ENCODE measurements around the gene PMEPA1. TPM values are rescaled to one million over a fixed set of nuclear protein-coding genes. Genes with fewer than 3 reads are reported as not detected.

The PMEPA1 gene
- total RNA-seq, 2 experiments from 2014 or later, result 0.37 TPM; not detected in 1

DNA sequence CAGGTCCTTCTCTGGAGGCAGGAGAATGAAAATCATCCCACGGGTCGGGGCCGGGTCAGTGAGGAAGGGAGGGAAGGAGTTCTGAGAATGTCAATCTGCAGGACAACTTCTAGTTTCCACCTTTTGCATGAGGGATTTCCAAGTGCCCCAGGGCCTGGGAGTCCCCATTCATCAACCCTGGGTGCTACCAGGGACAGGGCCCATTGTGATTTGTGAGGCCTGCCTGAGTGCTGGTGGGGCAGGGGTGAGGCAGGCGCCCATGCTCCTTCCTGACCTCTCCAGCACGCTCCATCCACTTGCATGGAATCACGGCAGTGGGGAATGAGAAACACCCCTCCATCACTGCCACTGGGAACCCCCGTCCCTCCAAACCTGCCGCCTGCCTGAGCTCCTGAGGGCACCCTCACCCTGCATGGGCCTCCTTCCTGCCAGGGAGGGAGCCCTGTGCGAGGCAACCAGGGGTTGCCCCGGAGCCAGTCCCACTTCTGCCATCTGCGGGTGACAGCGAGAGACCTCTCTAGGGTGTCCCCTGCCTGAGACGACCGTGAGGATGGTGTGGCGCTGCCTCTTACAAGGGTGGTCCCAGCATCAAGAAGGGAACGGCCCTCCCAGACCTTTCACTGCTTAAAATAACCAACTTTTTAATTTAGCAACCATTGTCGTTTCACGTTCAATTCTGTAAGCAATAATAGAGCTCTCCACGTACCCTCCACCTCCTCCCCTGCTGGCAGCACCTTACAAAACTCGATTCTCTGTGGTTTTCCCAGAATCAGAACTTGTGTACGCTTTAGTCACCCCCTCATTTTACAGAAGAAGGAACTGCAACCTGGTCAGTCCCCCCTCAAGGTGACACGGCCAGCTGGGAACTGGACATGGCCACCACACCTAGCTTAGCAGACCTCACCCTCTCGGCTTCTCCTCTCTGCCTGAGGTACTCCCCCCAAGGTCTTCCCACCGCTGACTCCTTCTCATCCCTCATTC is 28.6 kb downstream of the PMEPA1 start:
- CTCF ChIA-PET, result interaction anchor here (1.0 to 2.5 kb wide), 8 partner anchors 26 to 85 kb away, joined by 3 to 12 read pairs (median 4); partner anchors contain the start of gene ZBP1
- no peak overlapping the region for H3K4me3 Mint-ChIP-seq

DNA sequence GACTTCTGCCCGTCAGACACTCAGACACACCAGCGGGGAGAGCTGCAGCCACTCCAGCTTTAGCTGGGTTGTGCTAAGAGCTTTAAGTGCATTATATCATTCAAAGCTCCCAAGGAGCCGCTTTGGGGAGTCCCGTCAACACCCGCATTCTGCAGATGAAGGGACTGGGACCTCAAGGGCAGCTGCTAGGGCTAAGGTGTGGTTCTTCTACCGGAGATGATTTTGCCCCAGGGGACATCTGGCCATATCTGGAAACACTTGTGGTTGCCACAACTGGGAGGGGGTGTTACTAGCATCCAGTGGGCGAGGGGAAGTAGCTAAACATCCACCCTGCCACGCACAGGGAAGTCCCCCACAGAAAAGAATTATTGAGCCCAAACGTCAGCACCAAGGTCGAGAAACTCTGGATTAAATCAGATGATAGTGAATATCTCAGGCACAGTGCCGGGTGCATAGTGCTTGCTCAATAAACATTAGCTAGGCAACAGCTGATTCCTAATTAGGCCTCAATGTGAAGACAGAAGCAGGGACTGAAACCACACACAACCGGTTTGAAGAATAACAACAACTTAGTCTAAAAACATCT is 29.6 kb downstream of the PMEPA1 start:
- no peak for DNase-seq
- Mint-ChIP-seq H3K27me3 (ENCODE audit: low read depth) (peaks cover 12% of the 10 kb centered on the region), H3K4me1 (ENCODE audit: low read depth) (peaks cover 20% of the 10 kb centered on the region), H3K9me3 (ENCODE audit: insufficient read depth) (no peaks in the 10 kb centered on the region), H3K27ac (no peak overlapping the region), H3K4me3 (no peak overlapping the region), H3K36me3 (ENCODE audit: low read depth) (no peaks in the 10 kb centered on the region)
- ChIA-PET CTCF (interaction anchor here (0.8 to 2.5 kb wide), 4 partner anchors 25 to 84 kb away, joined by 3 to 12 read pairs (median 6); partner anchors contain the start of gene ZBP1), POLR2A (no interaction called here)
- ATAC-seq, result no peak

More for the DNA sequence above, 28.6 kb downstream of the PMEPA1 start:
- H3K36me3 Mint-ChIP-seq (ENCODE audit: low read depth), result no peaks in the 10 kb centered on the region
- peaks cover 12% of the 10 kb centered on the region for H3K27me3 Mint-ChIP-seq (ENCODE audit: low read depth)
- ATAC-seq (peak; percentile 69), DNase-seq (peak; percentile 35)
- no peaks in the 10 kb centered on the region for H3K9me3 Mint-ChIP-seq (ENCODE audit: insufficient read depth)
- H3K4me1 Mint-ChIP-seq (ENCODE audit: low read depth), result peaks cover 20% of the 10 kb centered on the region
- H3K27ac Mint-ChIP-seq, result no peak overlapping the region
- POLR2A ChIA-PET, result interaction anchor here (1.1 kb wide), 1 partner anchor 40 kb away, joined by 3 read pairs; no protein-coding TSS in a partner anchor

DNA sequence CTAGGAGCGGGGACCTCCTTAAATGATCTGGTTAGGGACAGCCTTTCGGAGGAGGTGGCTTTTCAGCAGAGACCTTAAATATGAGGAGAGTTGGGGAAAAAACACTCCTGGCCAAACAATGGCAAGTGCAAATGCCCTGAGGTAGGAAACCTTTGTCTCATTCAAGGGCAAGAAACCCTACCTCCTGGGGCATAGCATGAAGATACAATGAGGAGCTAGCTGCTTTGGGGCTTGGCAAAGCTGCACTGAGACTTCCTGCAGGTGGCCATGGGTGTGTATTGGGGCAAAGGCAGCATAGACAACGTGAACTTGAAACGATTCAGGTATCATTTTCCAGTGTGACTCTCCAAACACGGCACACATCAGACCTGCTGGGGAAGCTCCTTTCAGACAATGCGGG is 30.7 kb downstream of the PMEPA1 start:
- DNase-seq (no peak), ATAC-seq (no peak)
- no peaks in the 10 kb centered on the region for H3K9me3 Mint-ChIP-seq (ENCODE audit: insufficient read depth)
- CTCF ChIA-PET, result no interaction called here
- POLR2A ChIA-PET, result no interaction called here
- peaks cover 20% of the 10 kb centered on the region for H3K4me1 Mint-ChIP-seq (ENCODE audit: low read depth)
- no peak overlapping the region for H3K27ac Mint-ChIP-seq
- no peak overlapping the region for H3K4me3 Mint-ChIP-seq
- peaks cover 12% of the 10 kb centered on the region for H3K27me3 Mint-ChIP-seq (ENCODE audit: low read depth)
- no peaks in the 10 kb centered on the region for H3K36me3 Mint-ChIP-seq (ENCODE audit: low read depth)

DNA sequence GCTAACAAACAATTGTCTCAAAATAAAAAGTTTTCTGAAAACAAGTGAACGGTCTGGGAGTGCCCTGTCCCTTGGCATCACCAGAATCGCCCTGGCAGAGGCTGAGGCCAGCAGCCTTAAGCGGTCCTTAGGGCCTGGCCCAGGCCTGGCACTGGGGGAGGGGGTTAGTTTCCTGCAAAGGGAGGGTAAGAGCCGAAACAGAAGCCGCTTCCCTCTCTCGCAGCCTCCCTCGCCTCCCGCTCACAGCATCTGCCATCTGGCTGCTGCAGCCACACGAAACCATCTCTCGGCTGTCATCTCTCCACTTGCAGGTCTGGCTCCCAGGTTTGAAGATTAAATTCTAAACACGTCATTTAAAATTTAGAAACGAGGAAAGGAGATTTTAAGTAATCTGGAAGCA is 31.5 kb downstream of the PMEPA1 start:
- Mint-ChIP-seq H3K4me3 (no peak overlapping the region), H3K27ac (no peak overlapping the region), H3K27me3 (ENCODE audit: low read depth) (peaks cover 12% of the 10 kb centered on the region), H3K4me1 (ENCODE audit: low read depth) (peaks cover 20% of the 10 kb centered on the region), H3K9me3 (ENCODE audit: insufficient read depth) (no peaks in the 10 kb centered on the region), H3K36me3 (ENCODE audit: low read depth) (no peaks in the 10 kb centered on the region)
- DNase-seq, result no peak
- ChIA-PET CTCF (no interaction called here), POLR2A (no interaction called here)
- no peak for ATAC-seq

DNA sequence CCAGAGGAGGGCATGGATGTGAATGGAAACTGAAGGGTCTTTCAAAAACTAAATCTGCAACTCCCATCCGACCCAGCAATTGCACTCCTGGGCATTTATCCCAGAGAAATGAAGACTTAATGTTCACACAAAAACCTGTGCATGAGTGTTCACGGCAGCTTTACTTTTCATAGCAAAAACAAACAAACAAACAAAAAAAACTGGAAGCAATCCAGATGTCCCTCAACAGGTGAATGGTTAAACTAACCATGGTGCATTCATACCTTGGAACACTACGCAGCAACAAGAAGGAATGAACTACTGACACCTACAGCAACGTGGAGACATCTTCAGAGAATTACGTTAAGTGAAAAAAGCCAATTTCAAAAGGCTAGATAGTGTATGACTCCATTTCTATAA is 32.2 kb downstream of the PMEPA1 start:
- no peak overlapping the region for H3K27ac Mint-ChIP-seq
- no peaks in the 10 kb centered on the region for H3K9me3 Mint-ChIP-seq (ENCODE audit: insufficient read depth)
- H3K36me3 Mint-ChIP-seq (ENCODE audit: low read depth), result no peaks in the 10 kb centered on the region
- ChIA-PET POLR2A (no interaction called here), CTCF (no interaction called here)
- peaks cover 20% of the 10 kb centered on the region for H3K4me1 Mint-ChIP-seq (ENCODE audit: low read depth)
- no peak overlapping the region for H3K4me3 Mint-ChIP-seq
- peaks cover 12% of the 10 kb centered on the region for H3K27me3 Mint-ChIP-seq (ENCODE audit: low read depth)
- no peak for DNase-seq
- no peak for ATAC-seq

DNA sequence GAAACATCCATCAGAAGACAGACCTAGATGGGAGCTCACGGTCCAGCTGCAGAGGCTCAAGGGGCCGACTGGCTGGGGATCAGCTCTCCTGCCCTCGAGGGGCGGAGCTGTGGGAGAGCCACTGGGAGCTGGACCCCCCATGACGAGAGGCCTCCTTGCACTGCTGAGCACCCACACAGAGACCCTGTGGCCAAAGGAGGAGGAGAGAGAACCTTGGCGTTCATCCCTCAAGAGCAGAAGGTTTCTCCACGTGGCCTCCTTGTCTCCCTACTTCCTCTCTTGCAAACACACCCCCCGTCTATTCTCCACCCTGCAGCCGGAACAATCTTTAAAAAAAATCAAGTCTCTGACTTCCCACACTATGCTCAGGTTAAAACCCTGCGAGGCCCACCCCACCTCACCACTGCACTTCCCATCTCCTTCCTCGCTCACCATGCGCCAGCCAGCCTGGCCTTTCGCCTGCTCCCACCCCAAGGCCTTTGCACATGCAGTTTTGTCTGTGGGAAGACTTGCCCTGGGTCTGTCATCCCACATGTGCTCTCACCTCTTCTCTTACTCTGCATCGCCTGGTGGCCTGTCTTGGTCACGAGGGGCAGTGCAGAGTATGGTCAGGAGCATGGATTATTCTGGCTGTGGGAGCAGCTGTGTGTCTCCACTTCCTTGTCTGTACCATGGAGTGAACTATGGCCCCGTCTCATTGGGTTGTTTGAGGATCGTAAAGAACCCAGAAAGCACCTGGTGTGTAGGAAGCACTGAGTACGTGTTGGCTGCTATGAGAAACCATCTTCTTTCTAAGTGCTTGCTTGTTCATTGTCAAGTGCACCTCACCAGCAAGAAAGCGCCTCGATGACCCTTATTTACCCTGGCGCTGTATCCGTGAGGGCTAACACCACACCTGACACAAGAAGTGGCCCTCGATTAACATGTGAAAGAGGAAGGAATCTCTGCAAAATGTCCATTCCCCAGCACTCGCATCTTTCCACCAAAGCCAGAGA is 32.9 kb downstream of the PMEPA1 start:
- CTCF ChIA-PET, result interaction anchor here (1.3 kb wide), 1 partner anchor 54 kb away, joined by 4 read pairs; no protein-coding TSS in a partner anchor
- Mint-ChIP-seq H3K27me3 (ENCODE audit: low read depth) (peaks cover 10% of the 10 kb centered on the region), H3K27ac (no peak overlapping the region), H3K36me3 (ENCODE audit: low read depth) (no peaks in the 10 kb centered on the region), H3K9me3 (ENCODE audit: insufficient read depth) (no peaks in the 10 kb centered on the region), H3K4me3 (no peak overlapping the region), H3K4me1 (ENCODE audit: low read depth) (peaks cover 19% of the 10 kb centered on the region)
- DNase-seq (no peak), ATAC-seq (no peak)
- POLR2A ChIA-PET, result no interaction called here

DNA sequence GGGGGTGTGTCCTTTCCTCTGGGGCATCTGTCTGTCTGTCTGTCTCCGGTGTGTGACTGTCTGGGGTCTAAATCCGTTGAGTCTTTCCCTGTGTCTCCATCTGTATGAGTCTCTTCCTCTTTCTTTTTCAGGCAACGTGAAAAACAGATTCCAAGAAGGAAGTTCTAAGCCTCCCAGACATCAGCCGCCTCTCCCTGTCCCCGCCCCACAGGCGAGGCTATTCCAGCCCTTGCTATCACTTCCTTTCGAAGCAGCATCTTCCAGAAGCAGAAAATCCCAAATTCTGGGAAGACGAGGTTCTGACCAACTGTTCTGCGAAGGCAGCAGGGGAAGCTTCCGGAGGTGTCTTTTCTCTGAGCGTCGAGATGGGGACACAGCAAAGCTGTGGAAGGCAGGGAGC is 34.0 kb downstream of the PMEPA1 start:
- Mint-ChIP-seq H3K36me3 (ENCODE audit: low read depth) (no peaks in the 10 kb centered on the region), H3K27me3 (ENCODE audit: low read depth) (peaks cover 8% of the 10 kb centered on the region), H3K9me3 (ENCODE audit: insufficient read depth) (no peaks in the 10 kb centered on the region), H3K4me1 (ENCODE audit: low read depth) (peaks cover 9% of the 10 kb centered on the region), H3K4me3 (no peak overlapping the region), H3K27ac (no peak overlapping the region)
- DNase-seq, result no peak
- ATAC-seq, result no peak
- POLR2A ChIA-PET, result no interaction called here
- CTCF ChIA-PET, result interaction anchor here (1.3 kb wide), 1 partner anchor 53 kb away, joined by 4 read pairs; no protein-coding TSS in a partner anchor

DNA sequence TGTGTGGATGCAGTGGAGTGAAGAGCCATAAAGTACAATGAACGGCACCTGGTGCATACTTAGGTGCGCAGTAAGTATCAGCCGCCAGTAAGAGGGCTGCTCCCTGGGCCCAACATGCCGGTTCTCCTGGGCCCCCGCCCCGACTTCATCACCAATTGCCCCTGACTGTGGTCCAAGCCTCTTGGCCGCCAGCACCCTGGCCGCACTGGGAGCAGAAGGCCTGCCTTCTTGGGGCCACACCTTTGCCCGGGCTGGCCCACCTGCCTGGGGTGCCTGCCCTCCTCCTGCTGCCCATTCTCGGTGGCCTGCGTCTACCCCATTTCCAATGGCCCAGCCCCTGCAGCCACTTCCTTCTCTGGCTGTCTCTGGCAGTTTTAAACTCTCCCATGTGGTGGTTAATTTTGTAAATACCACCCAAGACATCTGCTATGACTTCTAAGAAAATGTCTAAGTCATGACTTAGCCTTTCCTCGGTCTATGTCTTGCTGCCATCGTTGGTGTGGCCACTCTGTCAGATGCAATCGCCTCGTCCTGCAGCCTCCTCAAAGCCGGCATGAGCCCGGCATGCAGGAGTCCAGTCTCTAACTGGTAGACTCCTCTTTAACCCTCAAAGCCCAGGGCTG is 36.8 kb downstream of the PMEPA1 start:
- ATAC-seq (no peak), DNase-seq (no peak)
- ChIA-PET POLR2A (no interaction called here), CTCF (no interaction called here)
- Mint-ChIP-seq H3K36me3 (ENCODE audit: low read depth) (no peaks in the 10 kb centered on the region), H3K27ac (no peak overlapping the region), H3K4me3 (no peak overlapping the region), H3K27me3 (ENCODE audit: low read depth) (peaks cover 5% of the 10 kb centered on the region), H3K9me3 (ENCODE audit: insufficient read depth) (no peaks in the 10 kb centered on the region), H3K4me1 (ENCODE audit: low read depth) (peaks cover 3% of the 10 kb centered on the region)

DNA sequence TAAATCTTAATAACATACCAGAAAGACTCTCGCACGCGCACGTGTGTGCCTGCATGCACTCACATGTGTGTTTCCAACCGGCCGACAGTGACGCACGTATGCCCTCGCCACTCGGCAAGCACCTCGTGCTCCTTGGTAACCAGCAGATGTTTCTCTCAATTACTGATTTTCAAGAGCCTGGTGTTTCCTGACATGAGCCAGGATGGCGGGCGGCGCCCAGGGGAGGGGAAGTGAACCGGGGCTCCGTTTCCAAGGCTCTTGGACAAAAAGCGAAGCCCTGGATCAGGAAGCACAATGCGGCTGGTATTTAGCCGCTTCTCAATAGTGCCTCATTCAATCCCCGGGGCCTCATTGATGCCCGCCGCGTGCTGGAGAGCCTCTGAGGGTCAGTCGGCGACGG is 37.7 kb downstream of the PMEPA1 start:
- CTCF ChIA-PET, result no interaction called here

DNA sequence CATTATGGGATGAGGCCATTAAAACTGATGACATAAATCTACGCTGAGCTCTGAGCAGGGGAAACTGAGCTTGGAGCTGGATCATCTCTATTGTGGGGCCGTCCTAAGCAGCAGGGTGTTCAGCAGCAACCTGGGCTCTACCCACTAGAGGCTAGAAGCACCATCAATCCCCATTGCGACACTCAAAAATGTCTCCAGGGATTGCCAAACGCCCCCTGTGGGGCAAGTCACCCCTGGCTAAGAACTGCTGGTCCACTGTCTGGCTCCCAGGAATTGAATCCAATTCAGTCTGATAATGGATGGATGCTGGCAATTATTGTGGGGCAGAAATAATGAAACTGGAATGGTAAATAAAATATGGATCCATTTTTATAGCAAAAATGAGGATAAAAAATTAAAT is 38.2 kb downstream of the PMEPA1 start:
- DNase-seq (no peak), ATAC-seq (no peak)
- POLR2A ChIA-PET, result no interaction called here
- no peaks in the 10 kb centered on the region for H3K27me3 Mint-ChIP-seq (ENCODE audit: low read depth)
- H3K36me3 Mint-ChIP-seq (ENCODE audit: low read depth), result no peaks in the 10 kb centered on the region
- CTCF ChIA-PET, result no interaction called here
- H3K4me1 Mint-ChIP-seq (ENCODE audit: low read depth), result peaks cover 5% of the 10 kb centered on the region
- H3K4me3 Mint-ChIP-seq, result no peak overlapping the region
- no peak overlapping the region for H3K27ac Mint-ChIP-seq
- no peaks in the 10 kb centered on the region for H3K9me3 Mint-ChIP-seq (ENCODE audit: insufficient read depth)

More for the DNA sequence above, 37.7 kb downstream of the PMEPA1 start:
- Mint-ChIP-seq H3K4me3 (no peak overlapping the region), H3K36me3 (ENCODE audit: low read depth) (no peaks in the 10 kb centered on the region), H3K4me1 (ENCODE audit: low read depth) (peaks cover 5% of the 10 kb centered on the region), H3K27ac (no peak overlapping the region), H3K27me3 (ENCODE audit: low read depth) (no peaks in the 10 kb centered on the region), H3K9me3 (ENCODE audit: insufficient read depth) (no peaks in the 10 kb centered on the region)
- ATAC-seq (no peak), DNase-seq (no peak)
- POLR2A ChIA-PET, result no interaction called here

DNA sequence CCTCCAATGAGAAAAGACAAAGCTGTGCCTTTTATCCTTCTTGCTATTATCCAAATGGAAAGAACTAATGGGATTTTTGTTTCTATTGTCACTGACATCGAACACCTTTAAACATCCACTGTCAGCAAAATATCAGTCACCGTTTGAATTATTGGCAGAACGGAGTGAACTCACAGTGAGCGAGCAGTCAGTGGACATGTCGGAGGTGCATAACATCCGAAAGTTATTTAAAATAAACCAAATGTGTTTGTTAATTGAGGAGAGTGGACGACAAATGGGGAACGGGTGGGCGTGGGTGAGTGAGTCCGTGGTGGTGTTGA is 38.8 kb downstream of the PMEPA1 start:
- CTCF ChIA-PET, result no interaction called here
- Mint-ChIP-seq H3K4me3 (no peak overlapping the region), H3K9me3 (ENCODE audit: insufficient read depth) (no peaks in the 10 kb centered on the region), H3K27me3 (ENCODE audit: low read depth) (no peaks in the 10 kb centered on the region), H3K4me1 (ENCODE audit: low read depth) (peaks cover 5% of the 10 kb centered on the region), H3K36me3 (ENCODE audit: low read depth) (no peaks in the 10 kb centered on the region), H3K27ac (no peak overlapping the region)
- POLR2A ChIA-PET, result no interaction called here
- no peak for DNase-seq
- ATAC-seq, result no peak
